ENCODE measurements around the gene CFAP45. TPM values are rescaled to one million over a fixed set of nuclear protein-coding genes. Genes with fewer than 3 reads are reported as not detected.
A peak's percentile ranks its signal among the peaks of the same experiment; 100 is the strongest.

The CFAP45 gene
- polyA plus RNA-seq, 2 donors: 0.44 to 0.61 TPM

DNA sequence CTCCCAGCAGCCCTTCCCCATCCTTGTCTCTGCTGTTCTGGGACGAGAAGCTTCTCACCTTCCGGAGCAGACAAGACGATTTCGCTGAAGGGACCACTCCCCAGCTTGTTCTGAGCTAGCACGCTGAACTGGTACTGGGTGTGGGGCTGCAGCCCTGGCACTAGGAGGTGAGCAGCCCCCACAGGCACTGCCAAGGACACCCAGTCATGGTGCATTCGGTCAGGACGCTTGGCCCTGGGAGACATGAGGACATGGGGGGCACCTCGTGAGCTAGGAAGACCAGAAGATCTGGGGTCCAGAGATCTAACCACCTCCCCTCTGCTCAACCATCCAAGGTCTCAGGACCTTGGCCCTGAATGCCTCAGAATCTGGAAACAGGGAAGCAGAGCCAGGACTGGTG, 30.7 kb upstream of the CFAP45 start:
- Histone ChIP-seq H3K27ac (ENCODE audit: low read depth in 2 of 2, low read length in 1 of 2) (no peak overlapping the region), H3K4me3 (ENCODE audit: low read depth in 1 of 2, low read length in 2 of 2) (no peak overlapping the region), H3K4me1 (ENCODE audit: control insufficient read depth in 2 of 2, insufficient read depth in 2 of 2, low read length in 1 of 2) (peaks cover 3 to 16% of the 10 kb centered on the region in 2 donors), H3K27me3 (ENCODE audit: control insufficient read depth in 1 of 2, insufficient read depth in 2 of 2, low read length in 2 of 2) (no peaks in the 10 kb centered on the region), H3K9me3 (ENCODE audit: control insufficient read depth in 2 of 2, insufficient read depth in 1 of 2, low read depth in 1 of 2, low read length in 1 of 2) (no peaks in the 10 kb centered on the region), H3K36me3 (ENCODE audit: control insufficient read depth in 2 of 2, insufficient read depth in 2 of 2, low read length in 1 of 2) (peaks cover 0 to 2% of the 10 kb centered on the region in 2 donors)
- WGBS, 2 donors: 92 to 95% methylated on average over 8 of the region's 8 CpGs

DNA sequence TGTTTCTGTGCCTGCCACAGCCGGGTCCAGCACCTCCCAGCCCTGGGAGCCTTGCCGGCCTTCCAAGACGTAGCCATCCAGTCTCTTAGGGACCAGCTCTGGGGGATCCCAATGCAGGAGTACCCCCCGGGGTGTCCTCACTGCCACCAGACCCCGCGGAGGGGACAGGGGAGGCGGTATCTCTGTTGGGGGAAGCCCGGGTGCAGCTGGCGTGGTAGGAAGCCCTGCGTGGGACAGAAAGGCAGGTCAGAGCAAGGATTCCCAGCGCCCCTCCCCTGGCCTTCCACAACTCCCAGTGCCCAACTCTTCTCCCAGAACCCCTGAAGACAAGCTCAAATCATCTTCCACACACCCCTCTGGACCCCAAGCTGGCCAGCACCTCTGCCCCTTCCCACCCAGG, 30.3 kb upstream of the CFAP45 start:
- H3K36me3 ChIP-seq (ENCODE audit: control insufficient read depth in 2 of 2, insufficient read depth in 2 of 2, low read length in 1 of 2): peaks cover 0 to 2% of the 10 kb centered on the region in 2 donors
- no peaks in the 10 kb centered on the region for H3K27me3 ChIP-seq (ENCODE audit: control insufficient read depth in 1 of 2, insufficient read depth in 2 of 2, low read length in 2 of 2)
- WGBS, 2 donors: 84 to 90% methylated on average over 11 of the region's 11 CpGs
- H3K4me3 ChIP-seq (ENCODE audit: low read depth in 1 of 2, low read length in 2 of 2): no peak overlapping the region
- H3K27ac ChIP-seq (ENCODE audit: low read depth in 2 of 2, low read length in 1 of 2): no peak overlapping the region
- H3K4me1 ChIP-seq (ENCODE audit: control insufficient read depth in 2 of 2, insufficient read depth in 2 of 2, low read length in 1 of 2): peaks cover 3 to 16% of the 10 kb centered on the region in 2 donors
- H3K9me3 ChIP-seq (ENCODE audit: control insufficient read depth in 2 of 2, insufficient read depth in 1 of 2, low read depth in 1 of 2, low read length in 1 of 2): no peaks in the 10 kb centered on the region

DNA sequence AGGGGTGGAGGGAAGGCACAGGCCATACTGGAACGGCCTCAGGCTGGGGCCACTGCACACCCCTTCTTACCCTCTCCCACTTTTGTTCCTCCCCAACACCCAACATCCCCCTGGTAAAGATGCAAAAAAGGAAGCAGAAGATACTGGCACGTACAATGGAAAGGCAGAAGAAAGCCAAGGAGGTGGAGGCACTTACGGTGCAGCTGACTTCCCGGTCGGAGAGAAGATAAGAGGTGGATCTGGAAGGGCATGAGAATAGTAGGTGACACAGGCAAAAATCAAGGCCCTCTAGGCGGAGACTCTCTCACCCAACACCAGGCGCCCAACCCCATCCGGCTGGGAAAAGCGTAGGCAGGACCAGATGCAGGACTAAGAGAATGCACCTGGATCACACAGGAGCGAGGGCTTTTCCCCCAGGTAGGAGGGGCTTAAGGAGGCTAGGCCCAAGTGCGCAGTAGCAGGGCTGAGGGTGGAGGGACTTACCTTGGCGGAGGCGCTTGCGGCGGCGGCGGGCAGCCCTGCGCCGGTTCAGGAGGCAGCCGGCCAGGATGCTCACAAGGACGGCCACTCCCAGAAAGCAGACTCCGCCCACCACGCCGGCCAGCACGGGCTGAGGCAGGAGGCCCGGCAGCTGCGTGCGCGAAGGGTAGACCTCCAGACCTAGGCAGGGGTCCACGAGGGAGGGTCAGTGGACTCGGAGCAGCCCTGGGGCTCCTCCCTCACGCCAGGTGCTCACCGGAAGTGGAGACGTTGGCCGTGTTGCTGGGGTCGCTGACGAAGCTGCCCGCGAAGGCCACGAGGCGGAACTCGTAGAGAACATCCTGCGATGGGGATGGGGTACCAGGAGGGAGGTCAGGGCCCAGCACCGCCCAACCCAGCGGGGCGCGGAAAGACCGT, 29.4 kb upstream of the CFAP45 start:
- no peaks in the 10 kb centered on the region for H3K9me3 ChIP-seq (ENCODE audit: control insufficient read depth in 2 of 2, insufficient read depth in 1 of 2, low read depth in 1 of 2, low read length in 1 of 2)
- peak overlapping the region in 1 of 2 donors; percentile 36 for H3K27ac ChIP-seq (ENCODE audit: low read depth in 2 of 2, low read length in 1 of 2)
- H3K27me3 ChIP-seq (ENCODE audit: control insufficient read depth in 1 of 2, insufficient read depth in 2 of 2, low read length in 2 of 2): no peaks in the 10 kb centered on the region
- H3K4me3 ChIP-seq (ENCODE audit: low read depth in 1 of 2, low read length in 2 of 2): no peak overlapping the region
- 68 to 73% methylated on average over 48 of the region's 48 CpGs for WGBS, 2 donors
- peaks cover 0 to 2% of the 10 kb centered on the region in 2 donors for H3K36me3 ChIP-seq (ENCODE audit: control insufficient read depth in 2 of 2, insufficient read depth in 2 of 2, low read length in 1 of 2)
- peaks cover 3 to 16% of the 10 kb centered on the region in 2 donors for H3K4me1 ChIP-seq (ENCODE audit: control insufficient read depth in 2 of 2, insufficient read depth in 2 of 2, low read length in 1 of 2)

DNA sequence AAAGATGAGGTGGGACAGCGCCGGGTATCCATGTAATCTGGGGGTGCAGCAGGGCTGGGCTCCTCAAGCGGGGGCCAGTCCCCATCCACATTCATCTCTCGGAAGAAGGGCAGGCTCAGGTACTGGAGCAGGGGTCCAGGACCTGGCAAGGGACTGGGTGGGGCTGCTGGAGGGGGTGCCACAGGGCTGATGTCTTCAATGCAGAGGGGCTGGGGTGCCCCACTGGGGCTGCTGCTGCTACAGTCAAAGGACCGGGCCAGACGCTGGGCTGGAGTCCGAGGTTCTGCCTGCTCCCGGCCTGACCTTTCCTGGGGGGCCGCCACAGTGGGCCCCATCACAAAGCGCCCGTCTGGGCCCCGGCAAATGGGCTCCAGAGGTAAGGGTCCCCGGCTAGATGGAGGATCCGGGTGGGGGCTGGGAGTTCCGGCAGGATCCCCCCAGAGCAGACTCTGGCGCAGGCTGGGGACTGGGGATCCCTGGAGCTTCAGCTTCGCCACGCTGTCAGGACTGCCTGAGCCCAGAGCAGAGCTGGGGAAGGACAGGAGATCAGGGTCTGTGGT, 28.6 kb upstream of the CFAP45 start:
- peaks cover 0 to 2% of the 10 kb centered on the region in 2 donors for H3K36me3 ChIP-seq (ENCODE audit: control insufficient read depth in 2 of 2, insufficient read depth in 2 of 2, low read length in 1 of 2)
- WGBS, 2 donors: 88 to 93% methylated on average over 18 of the region's 18 CpGs
- H3K27ac ChIP-seq (ENCODE audit: low read depth in 2 of 2, low read length in 1 of 2): peak overlapping the region in 1 of 2 donors; percentile 6
- H3K27me3 ChIP-seq (ENCODE audit: control insufficient read depth in 1 of 2, insufficient read depth in 2 of 2, low read length in 2 of 2): no peaks in the 10 kb centered on the region
- H3K4me1 ChIP-seq (ENCODE audit: control insufficient read depth in 2 of 2, insufficient read depth in 2 of 2, low read length in 1 of 2): peaks cover 3 to 14% of the 10 kb centered on the region in 2 donors
- no peak overlapping the region for H3K4me3 ChIP-seq (ENCODE audit: low read depth in 1 of 2, low read length in 2 of 2)
- H3K9me3 ChIP-seq (ENCODE audit: control insufficient read depth in 2 of 2, insufficient read depth in 1 of 2, low read depth in 1 of 2, low read length in 1 of 2): no peaks in the 10 kb centered on the region

DNA sequence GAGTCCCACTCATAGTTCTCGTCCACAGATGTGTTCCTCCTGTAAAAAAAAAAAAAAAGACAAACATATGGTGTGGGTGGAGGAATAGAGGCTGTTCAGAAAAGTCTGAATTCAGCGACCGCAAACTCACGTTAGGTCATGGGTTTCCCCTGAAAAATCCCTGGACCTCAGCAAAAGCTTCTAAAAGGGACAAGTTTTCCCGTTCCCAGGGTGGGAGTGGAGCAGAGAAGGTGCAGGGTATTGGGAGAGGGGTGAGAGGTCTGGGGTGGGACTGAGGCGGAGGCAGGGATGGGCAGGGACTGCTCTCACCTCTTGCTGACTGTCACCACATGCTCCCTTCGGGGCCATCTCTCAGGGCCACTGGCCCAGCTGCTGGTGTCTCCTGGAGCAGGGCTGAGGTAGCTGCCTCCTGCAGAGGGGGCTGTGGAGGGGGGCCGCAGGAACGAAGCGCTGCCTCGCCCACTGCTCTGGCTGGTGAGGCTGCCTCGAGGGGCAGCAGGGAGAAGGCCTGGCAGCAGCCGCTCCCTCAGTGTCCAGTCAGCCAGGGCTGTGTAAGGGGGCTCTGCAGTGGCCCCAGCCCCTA, 28.0 kb upstream of the CFAP45 start:
- Histone ChIP-seq H3K27ac (ENCODE audit: low read depth in 2 of 2, low read length in 1 of 2) (no peak overlapping the region), H3K27me3 (ENCODE audit: control insufficient read depth in 1 of 2, insufficient read depth in 2 of 2, low read length in 2 of 2) (no peaks in the 10 kb centered on the region), H3K9me3 (ENCODE audit: control insufficient read depth in 2 of 2, insufficient read depth in 1 of 2, low read depth in 1 of 2, low read length in 1 of 2) (no peaks in the 10 kb centered on the region), H3K4me1 (ENCODE audit: control insufficient read depth in 2 of 2, insufficient read depth in 2 of 2, low read length in 1 of 2) (peaks cover 3 to 13% of the 10 kb centered on the region in 2 donors), H3K36me3 (ENCODE audit: control insufficient read depth in 2 of 2, insufficient read depth in 2 of 2, low read length in 1 of 2) (peaks cover 0 to 2% of the 10 kb centered on the region in 2 donors), H3K4me3 (ENCODE audit: low read depth in 1 of 2, low read length in 2 of 2) (no peak overlapping the region)
- 74 to 75% methylated on average over 13 of the region's 13 CpGs for WGBS, 2 donors

DNA sequence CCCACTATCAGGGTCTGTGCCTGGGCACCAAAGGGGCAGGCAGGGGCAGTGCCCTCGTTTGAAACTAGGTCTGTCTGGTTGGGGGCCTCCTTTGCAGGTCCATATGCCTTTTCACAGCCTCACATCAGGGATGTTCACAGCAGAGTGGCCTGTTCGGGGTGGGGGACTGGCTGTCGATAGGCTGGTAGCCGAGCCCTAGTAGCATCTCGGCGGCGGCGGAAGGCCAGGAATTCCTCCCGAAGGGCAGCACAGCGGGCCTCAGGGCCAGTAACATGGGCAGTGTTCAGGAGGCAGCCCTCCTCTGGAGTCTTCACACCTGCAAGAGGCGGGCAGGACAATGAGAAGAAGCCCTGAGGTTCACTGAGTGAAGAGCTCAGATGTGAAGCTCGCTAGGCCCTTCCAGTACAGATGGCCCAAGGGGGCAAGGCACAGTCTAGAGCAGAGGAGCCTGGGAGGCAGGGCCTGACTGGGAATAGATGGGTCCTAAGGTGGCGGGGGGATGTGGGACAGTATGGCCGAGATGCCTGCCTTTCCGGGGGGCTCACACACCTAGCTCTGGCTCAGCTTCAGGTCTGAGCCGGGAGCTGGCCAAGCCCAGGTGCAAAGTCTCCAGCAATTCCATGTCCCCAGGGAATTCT, 27.4 kb upstream of the CFAP45 start:
- Histone ChIP-seq H3K36me3 (ENCODE audit: control insufficient read depth in 2 of 2, insufficient read depth in 2 of 2, low read length in 1 of 2) (peaks cover 0 to 3% of the 10 kb centered on the region in 2 donors), H3K4me1 (ENCODE audit: control insufficient read depth in 2 of 2, insufficient read depth in 2 of 2, low read length in 1 of 2) (peaks cover 10 to 17% of the 10 kb centered on the region in 2 donors), H3K9me3 (ENCODE audit: control insufficient read depth in 2 of 2, insufficient read depth in 1 of 2, low read depth in 1 of 2, low read length in 1 of 2) (no peaks in the 10 kb centered on the region), H3K4me3 (ENCODE audit: low read depth in 1 of 2, low read length in 2 of 2) (no peak overlapping the region), H3K27ac (ENCODE audit: low read depth in 2 of 2, low read length in 1 of 2) (peak overlapping the region in 1 of 2 donors; percentile 7), H3K27me3 (ENCODE audit: control insufficient read depth in 1 of 2, insufficient read depth in 2 of 2, low read length in 2 of 2) (no peaks in the 10 kb centered on the region)
- 83% methylated on average over 16 of the region's 16 CpGs for WGBS, 2 donors

DNA sequence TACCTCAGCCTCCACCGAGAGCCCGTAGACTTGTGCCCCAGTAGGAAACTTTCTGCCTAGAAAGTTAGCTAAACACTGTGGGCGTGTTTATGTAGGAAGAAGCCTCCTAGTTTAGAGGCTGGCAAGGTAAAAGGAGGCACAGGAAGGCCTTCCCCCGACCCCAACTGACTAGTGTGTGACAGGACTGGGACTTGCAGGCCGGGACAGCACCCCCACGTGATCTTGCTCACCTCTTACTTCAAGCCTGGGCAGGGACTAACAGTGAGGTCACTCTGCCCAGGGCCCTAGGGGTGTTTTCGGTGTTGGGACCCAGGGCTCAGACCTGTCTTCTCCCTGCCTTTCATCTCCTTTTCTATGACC, 25.7 kb upstream of the CFAP45 start:
- H3K36me3 ChIP-seq (ENCODE audit: control insufficient read depth in 2 of 2, insufficient read depth in 2 of 2, low read length in 1 of 2): peaks cover 0 to 5% of the 10 kb centered on the region in 2 donors
- H3K4me3 ChIP-seq (ENCODE audit: low read depth in 1 of 2, low read length in 2 of 2): peak overlapping the region; percentile 76 to 96
- H3K4me1 ChIP-seq (ENCODE audit: control insufficient read depth in 2 of 2, insufficient read depth in 2 of 2, low read length in 1 of 2): peaks cover 11 to 23% of the 10 kb centered on the region in 2 donors
- WGBS, 2 donors: 4 to 7% methylated on average over 7 of the region's 7 CpGs
- no peaks in the 10 kb centered on the region for H3K9me3 ChIP-seq (ENCODE audit: control insufficient read depth in 2 of 2, insufficient read depth in 1 of 2, low read depth in 1 of 2, low read length in 1 of 2)
- H3K27me3 ChIP-seq (ENCODE audit: control insufficient read depth in 1 of 2, insufficient read depth in 2 of 2, low read length in 2 of 2): no peaks in the 10 kb centered on the region
- peak overlapping the region; percentile 97 to 99 for H3K27ac ChIP-seq (ENCODE audit: low read depth in 2 of 2, low read length in 1 of 2)

DNA sequence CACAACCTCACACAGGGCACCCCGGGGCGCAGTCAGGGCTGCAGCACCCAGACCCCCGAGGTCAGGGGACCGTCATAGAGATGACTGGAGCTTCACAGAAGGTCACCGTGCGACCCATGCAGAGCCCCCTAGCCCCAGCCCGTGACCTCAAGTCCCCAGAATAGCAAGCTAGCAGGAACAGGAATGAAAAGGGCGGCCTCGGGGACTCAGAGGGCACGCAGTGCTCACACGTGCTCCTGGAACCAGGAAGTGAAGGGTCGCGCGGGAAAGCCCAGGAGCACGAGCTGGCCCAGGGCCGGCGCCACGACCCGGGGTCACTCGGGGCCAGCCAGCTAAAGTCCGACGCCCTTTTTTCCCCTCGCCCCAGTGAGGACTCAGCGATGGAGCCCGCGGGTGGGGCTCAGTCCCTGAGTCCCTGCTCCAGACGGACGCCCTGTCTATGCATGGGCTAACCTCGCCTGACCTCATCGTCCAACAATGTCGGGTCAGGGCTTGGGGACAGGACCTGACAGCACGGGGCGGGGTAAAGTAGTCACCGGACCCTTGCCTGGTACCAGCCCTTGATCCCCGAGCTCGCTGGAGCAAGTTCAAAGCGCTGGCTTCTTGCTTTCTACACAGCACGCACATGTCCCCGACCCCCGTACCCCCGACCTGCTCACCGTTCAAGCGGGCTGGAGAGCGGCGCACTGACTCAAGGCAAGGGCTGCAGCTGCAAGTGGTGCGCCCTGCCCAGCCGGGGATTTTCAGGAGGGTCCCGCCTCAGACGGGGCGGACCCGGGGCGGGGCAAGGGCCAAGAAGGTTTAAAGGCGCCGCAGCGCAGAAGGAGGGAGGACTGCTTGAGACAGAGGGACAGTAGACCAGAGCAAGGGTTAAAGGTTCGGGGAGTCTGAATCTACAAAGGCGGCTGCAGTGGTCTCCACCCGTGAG, 25.1 kb upstream of the CFAP45 start, which contains the start of gene TAGLN2:
TAGLN2 (minus strand) TSS at position 717 of the 928 bp plus-strand sequence. CDS start 4,998 bp downstream, outside the sequence.
- Histone ChIP-seq H3K27me3 (ENCODE audit: control insufficient read depth in 1 of 2, insufficient read depth in 2 of 2, low read length in 2 of 2) (no peaks in the 10 kb centered on the region), H3K36me3 (ENCODE audit: control insufficient read depth in 2 of 2, insufficient read depth in 2 of 2, low read length in 1 of 2) (peaks cover 3 to 6% of the 10 kb centered on the region in 2 donors), H3K4me1 (ENCODE audit: control insufficient read depth in 2 of 2, insufficient read depth in 2 of 2, low read length in 1 of 2) (peaks cover 11 to 24% of the 10 kb centered on the region in 2 donors), H3K9me3 (ENCODE audit: control insufficient read depth in 2 of 2, insufficient read depth in 1 of 2, low read depth in 1 of 2, low read length in 1 of 2) (no peaks in the 10 kb centered on the region), H3K4me3 (ENCODE audit: low read depth in 1 of 2, low read length in 2 of 2) (peak within 1 kb of the TSS; percentile 76 to 96), H3K27ac (ENCODE audit: low read depth in 2 of 2, low read length in 1 of 2) (peak within 1 kb of the TSS; percentile 97 to 99)
- WGBS, 2 donors: 0 to 1% methylated on average over 58 of the region's 58 CpGs
